SU-DHL-6 (cell line): ENCODE measurements around the gene SEMA3G.

ENCODE experiments used
- CTCF ChIP-seq: fragments of 200-600 bp; sonication (generic); IDR thresholded peaks from one replicate; pipeline ENCODE4 v1.5.1; 2017; ENCODE audit warnings: antibody characterized with exemption, mild to moderate bottlenecking, low read length, moderate library complexity; ENCODE audit not compliant: insufficient read depth, poor library complexity, severe bottlenecking
- EZH2phosphoT487 ChIP-seq: fragments of 200-600 bp; sonication (generic), shearing (Covaris generic); conservative IDR thresholded peaks from 2 replicates; pipeline ENCODE4 v1.6.1; 2018; ENCODE audit warnings: mild to moderate bottlenecking, antibody characterized with exemption, low read length, moderate library complexity, mixed read lengths

DNA sequence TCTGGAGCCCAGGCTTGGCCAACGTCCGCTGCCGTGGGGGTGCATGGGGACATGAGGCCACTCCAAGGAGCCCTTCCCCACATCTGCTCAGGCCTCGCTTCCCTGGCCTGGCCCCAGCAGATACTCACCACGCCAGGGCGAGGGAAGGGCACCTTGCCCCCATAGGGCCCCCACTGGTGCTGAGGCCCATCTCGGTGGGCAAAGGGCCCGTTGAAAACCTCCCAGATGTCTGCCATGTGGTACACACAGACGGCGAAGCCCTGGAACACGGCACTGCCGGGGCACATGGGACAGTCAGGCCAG, 4.7 kb downstream of the SEMA3G start:
- TF ChIP-seq CTCF (no peak), EZH2phosphoT487 (no peak)
